ENCODE data around the gene ITPK1.

Gene ITPK1

GRCh38 chr14:93036652-93037345 lies 78.9 kb downstream of the ITPK1 start:
- Histone ChIP-seq H3K4me3 (no peak overlapping the region), H3K27ac (peak overlapping the region in 4 of 21 experiments; percentile 9 to 45 (median 16))

GRCh38 chr14:93035917-93036651 lies 79.6 kb downstream of the ITPK1 start:
- peak overlapping the region in 2 of 21 experiments; percentile 24 to 27 for H3K27ac ChIP-seq

GRCh38 chr14:93035585-93035916 lies 80.2 kb downstream of the ITPK1 start:
- H3K27ac ChIP-seq = peak overlapping the region in 2 of 21 experiments; percentile 24 to 27
- no peak overlapping the region for H3K4me3 ChIP-seq

More at GRCh38 chr14:93035917-93036651, 79.6 kb downstream of the ITPK1 start:
- no peak overlapping the region for H3K4me3 ChIP-seq

- peak overlapping the region in 3 of 21 experiments; percentile 15 to 63 (median 41) for H3K27ac ChIP-seq
- H3K4me3 ChIP-seq = no peak overlapping the region
These were observed 81.1 kb downstream of the ITPK1 start for GRCh38 chr14:93034671-93034994.

GRCh38 chr14:93033983-93034670 lies 81.6 kb downstream of the ITPK1 start:
- Histone ChIP-seq H3K27ac (peak overlapping the region in 8 of 21 experiments; percentile 15 to 63 (median 34)), H3K4me3 (no peak overlapping the region)

GRCh38 chr14:93033084-93033982 lies 82.4 kb downstream of the ITPK1 start:
- H3K4me3 ChIP-seq = no peak overlapping the region
- peak overlapping the region in 6 of 21 experiments; percentile 16 to 41 (median 34) for H3K27ac ChIP-seq

GRCh38 chr14:93032421-93032936 lies 83.2 kb downstream of the ITPK1 start:
- Histone ChIP-seq H3K27ac (no peak overlapping the region), H3K4me3 (no peak overlapping the region)

- H3K27ac ChIP-seq = no peak overlapping the region
- H3K4me3 ChIP-seq = no peak overlapping the region
These were observed 84.0 kb downstream of the ITPK1 start for GRCh38 chr14:93031505-93032315.

- Histone ChIP-seq H3K27ac (no peak overlapping the region), H3K4me3 (no peak overlapping the region)
These were observed 85.0 kb downstream of the ITPK1 start for GRCh38 chr14:93030761-93031160.

GRCh38 chr14:93029911-93030508 lies 85.7 kb downstream of the ITPK1 start:
- Histone ChIP-seq H3K27ac (no peak overlapping the region), H3K4me3 (no peak overlapping the region)

- Histone ChIP-seq H3K4me3 (no peak overlapping the region), H3K27ac (no peak overlapping the region)
These were observed 86.3 kb downstream of the ITPK1 start for GRCh38 chr14:93029417-93029816.

- no peak overlapping the region for H3K4me3 ChIP-seq
- H3K27ac ChIP-seq = no peak overlapping the region
These were observed 87.0 kb downstream of the ITPK1 start for GRCh38 chr14:93028724-93029076.

GRCh38 chr14:93027810-93028723 lies 87.7 kb downstream of the ITPK1 start:
- Histone ChIP-seq H3K4me3 (no peak overlapping the region), H3K27ac (no peak overlapping the region)

- Histone ChIP-seq H3K27ac (no peak overlapping the region), H3K4me3 (no peak overlapping the region)
These were observed 89.4 kb downstream of the ITPK1 start for GRCh38 chr14:93026339-93026738.

- Histone ChIP-seq H3K27ac (no peak overlapping the region), H3K4me3 (no peak overlapping the region)
These were observed 90.7 kb downstream of the ITPK1 start for GRCh38 chr14:93025055-93025454.

GRCh38 chr14:93024493-93024892 lies 91.2 kb downstream of the ITPK1 start:
- Histone ChIP-seq H3K27ac (no peak overlapping the region), H3K4me3 (no peak overlapping the region)

- Histone ChIP-seq H3K4me3 (no peak overlapping the region), H3K27ac (no peak overlapping the region)
These were observed 91.8 kb downstream of the ITPK1 start for GRCh38 chr14:93023802-93024434.

Measured in skin epidermis (tissue), 12 donors.